Measurements from ENCODE around the gene F3.
A peak's percentile ranks its signal among the peaks of the same experiment; 100 is the strongest.
"Not testable (repeated sequence)": the region's sequence is repeated elsewhere in the genome, so short reads cannot be mapped to it uniquely, and the experiment has no call there.

The F3 gene

DNA sequence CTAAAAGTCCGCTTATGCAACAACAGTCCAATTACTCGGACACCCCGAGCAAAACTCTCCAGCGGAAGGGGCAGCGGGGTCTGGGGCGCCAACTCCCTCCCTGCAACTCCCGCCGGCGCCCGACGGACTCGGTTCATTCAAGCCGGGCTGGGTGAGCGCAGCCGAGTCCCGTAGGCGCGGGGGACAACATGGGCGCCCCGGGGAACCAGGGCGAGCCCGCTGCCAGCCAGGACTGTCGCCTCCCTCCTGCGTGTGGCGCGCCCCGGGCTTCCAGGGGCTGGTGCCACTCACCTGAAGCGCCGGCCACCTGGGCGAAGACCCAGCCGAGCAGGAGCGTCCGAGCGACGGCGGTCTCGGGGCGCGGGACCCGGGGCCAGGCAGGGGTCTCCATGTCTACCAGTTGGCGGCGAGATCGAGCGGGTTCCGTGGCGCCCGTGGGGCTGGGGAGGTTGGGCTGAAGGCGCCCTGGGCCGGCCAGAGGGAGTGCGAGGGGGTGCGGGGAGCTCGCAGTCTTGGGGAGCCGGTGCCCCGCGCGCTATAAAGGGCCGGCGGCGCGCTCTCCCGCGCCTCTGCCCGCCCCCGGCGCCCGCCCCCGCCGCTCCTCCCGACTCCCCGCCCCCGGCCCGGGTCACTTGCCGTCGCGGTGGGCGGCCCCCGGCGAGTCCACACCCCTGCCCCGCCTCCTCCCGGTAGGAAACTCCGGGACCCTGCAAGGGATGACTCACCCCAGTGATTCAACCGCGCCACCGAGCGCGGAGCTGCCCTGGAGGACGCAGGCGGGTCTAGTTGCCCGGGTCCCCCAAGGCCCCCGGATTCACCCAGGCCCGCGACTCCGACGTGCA lies at the start of gene F3:
Gene F3 (minus strand): TSS at position 514 of the 842 bp plus-strand sequence. CDS start 123 bp downstream, at position 391.
- peak; percentile 36 for DNase-seq

DNA sequence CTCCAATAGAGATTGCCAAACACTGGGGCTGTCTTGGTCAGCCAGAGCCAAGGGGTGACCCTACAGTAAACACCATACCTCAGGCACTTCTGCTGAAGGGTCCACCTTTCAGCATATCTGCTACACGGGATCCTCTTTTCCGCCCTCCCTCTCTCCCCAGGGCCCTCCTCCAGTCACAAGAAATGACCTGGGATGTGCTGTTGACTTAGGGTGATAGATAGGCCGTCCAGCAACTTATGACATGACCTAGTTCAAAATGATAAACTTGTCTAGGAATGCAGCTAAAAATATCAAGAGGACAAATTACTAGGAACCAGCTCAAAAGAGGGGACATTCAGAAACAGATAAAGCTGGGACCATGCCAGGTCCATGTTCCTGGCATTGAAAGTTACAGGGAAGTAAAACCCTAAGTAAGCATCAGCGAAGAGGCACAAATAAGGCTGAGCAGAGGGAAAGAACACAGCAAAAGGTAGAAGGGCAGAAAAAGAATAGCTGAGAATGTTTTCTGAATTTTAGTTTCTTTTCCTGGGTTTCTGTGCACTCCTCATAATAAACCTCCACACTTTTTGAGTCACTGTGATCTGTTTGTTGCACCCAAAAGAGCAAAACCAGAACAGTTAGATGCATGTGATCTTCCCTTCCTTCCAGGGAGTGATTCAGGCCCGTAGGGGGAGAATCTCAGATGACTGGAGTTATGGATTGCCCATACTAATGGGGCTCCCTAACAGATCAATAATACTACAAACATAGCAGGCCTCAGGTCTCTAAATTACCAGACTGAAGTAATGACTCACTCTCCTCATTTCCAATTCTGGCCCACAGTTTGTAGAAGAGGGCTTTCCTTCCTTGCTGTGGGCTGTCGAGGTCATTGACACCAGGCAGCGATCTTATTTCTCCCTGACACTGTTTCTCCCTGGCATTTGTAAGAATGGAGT lies 48.9 kb upstream of the F3 start:
- no peak for DNase-seq

DNA sequence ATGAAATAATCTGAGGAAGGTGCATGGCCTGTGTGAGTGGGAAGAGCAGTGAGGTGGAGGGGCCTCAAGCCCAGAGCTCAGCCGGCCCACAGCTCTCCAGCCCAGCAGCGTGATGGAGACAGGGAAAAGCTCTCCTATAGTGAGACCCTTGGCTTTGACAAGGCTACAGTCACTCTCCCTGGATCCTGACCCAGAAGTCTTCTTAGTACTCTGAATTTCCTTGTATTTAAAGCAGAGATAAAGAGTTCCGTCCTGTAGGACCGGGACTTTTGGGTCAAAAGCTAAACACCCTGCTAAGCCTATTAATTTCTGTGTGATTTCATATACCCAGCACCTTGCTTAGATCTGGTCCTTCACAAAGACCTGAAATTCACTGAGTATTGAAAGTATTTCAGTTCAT lies 48.2 kb upstream of the F3 start:
- DNase-seq = no peak

DNA sequence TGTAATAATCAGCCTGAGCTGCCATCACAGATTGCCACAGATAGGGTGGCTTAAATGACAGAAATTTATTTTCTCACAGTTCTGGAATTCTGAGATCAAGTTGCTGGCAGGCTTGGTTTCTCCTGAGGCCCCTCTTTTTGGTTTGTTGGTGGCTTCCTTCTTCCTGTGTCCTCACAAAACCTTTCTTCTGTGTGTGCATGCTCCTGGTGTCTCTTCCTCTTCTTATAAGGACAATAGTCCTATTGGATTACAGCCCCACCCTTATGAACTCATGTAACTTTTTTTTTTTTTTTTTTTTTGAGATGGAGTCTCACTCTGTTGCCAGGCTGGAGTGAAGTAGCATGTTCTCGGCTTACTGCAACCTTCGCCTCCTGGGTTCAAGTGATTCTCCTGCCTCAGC lies 41.0 kb upstream of the F3 start:
- no peak for DNase-seq

DNA sequence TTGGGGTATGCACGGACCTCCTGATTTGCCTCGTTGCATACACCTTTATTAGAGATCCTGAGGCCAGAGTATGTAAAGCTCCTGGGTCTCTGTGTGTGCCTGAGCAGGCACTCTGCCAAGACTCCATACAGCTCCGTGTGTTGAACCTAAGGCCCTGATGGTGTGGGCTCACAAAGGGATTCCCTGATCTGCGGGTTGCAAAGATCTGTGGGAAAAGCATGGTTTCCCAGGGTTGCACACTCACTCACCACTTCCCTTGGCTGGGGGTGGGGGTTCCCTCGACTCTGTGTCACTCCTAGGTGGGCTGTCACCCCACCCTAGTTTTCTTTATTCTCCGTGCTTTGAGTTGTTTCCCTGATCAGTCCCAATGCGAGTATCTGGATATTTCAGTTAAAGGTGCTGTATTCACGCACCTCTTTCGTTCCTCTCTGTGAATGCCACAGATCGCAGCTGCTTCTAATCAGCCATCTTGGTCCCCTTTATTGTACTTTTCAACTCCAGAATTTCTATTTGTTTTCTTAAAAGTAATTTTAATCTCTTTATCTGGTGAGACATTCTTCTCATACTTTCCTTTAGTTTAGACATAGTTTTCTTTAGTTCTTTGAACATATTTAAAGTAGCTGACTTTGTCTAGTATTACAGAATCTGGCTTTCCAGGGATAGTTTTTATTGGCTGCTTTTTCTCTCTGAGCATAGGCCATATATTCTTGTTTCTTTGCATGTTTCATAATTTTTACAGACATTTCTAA lies 39.0 kb upstream of the F3 start:
- no peak for DNase-seq

DNA sequence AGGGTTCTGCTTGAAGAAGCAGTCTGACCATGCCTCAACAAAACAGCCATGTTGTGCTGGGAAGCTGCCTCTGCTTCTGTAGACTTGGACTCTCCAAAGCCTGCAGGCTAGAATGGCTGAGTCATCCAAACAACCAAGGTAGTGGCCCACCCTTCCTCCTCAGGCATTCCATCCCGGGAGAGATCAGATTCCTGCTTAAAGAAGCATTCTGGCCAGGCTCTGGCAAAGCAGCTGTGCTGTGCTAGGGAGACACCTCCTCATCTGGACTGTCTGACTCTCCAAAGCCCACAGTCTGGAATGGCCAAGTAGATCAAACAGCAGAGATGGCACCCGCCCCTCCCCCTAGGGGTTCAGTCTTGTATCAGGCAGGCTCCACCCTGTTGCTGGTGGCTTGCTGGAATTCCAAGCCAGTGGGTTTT lies 38.3 kb upstream of the F3 start:
- no peak for DNase-seq

DNA sequence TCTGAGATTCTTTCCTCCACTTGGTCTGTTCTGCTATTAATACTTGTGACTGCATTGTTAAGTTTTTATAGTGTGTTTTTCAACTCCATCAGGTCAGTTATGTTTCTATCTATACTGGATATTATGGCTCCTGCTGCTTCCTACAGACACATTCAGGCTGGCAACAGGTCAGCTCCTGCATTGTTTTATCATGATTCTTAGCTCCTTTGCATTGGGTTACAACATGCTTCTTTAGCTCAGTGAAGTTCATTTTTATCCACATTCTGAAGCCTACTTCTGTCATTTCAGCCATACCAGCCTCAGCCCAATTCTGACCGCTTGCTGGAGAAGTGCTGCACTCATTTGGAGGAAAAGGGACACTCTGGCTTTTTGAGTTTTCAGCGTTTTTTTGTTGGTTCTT lies 37.3 kb upstream of the F3 start:
- DNase-seq = no peak

DNA sequence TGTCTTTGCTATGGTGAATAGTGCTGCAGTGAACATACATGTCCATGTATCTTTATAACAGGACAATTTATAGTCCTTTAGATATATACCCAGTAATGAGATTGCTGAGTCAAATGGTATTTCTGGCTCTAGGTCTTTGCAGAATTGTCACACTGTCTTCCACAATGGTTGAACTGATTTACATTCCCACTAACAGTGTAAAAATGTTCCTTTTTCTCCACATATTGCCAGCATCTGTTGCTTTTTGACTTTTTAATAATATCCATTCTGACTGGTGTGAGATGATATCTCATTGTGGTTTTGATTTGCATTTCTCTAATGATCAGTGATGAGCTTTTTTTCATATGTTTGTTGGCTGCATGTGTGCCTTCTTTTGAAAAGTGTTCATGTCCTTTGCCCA lies 32.4 kb upstream of the F3 start:
- not testable (repeated sequence) for DNase-seq

DNA sequence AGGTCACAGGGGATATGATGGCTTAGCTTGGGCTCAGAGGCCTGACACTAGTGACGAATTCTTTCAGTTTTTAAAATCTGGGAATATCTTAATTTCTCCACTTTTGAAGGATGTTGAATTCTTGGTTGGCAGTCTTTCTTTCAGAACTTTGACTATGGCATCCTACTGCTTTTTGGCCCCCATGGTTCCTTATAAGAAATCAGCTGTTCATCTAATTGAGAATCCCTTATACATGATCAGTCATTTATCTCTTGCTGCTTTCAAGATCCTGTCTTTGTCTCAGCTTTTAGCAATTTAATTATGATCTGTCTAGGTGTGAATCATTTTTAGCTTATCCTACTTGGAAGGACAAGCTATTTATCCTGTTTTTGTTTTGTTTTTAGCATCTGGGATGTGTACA lies 31.2 kb upstream of the F3 start:
- no peak for DNase-seq

DNA sequence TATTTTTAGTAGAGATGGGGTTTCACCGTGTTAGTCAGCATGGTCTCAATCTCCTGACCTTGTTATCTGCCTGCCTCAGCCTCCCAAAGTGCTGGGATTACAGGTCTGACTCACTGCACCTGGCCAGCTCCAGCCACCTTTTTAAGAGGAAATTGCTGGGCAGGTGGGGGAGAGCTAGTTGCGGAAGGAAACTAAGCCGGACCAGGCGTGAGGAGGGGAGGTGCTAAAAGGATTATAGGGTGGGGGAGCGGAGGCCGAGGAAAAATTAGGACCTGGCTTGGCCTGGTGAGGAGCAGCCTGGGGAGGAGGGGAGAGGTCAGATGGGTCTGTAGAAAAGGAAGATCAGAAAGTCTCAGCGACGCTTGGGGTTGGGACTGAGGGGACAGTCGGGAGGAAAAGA lies 29.4 kb upstream of the F3 start:
- DNase-seq = not testable (repeated sequence)

DNA sequence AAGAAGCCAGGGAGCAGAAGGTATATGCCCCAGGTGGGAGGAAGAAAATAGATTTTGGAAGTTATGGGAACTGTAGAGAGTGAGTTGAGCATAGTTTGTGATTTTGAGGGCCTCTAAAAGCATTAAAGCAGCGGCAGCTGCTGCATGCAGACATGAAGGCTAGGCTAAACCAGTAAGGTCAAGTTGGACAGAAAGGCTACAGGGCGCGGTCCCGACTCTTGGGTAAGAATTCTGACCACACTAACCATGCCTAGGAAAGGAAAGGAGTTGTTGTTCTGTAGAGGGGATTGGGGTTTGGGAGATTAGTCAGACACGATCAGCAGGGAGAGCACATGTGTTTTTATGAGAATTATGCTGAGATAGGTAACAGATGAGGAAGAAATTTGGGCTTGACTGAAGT lies 27.2 kb upstream of the F3 start:
- not testable (repeated sequence) for DNase-seq

DNA sequence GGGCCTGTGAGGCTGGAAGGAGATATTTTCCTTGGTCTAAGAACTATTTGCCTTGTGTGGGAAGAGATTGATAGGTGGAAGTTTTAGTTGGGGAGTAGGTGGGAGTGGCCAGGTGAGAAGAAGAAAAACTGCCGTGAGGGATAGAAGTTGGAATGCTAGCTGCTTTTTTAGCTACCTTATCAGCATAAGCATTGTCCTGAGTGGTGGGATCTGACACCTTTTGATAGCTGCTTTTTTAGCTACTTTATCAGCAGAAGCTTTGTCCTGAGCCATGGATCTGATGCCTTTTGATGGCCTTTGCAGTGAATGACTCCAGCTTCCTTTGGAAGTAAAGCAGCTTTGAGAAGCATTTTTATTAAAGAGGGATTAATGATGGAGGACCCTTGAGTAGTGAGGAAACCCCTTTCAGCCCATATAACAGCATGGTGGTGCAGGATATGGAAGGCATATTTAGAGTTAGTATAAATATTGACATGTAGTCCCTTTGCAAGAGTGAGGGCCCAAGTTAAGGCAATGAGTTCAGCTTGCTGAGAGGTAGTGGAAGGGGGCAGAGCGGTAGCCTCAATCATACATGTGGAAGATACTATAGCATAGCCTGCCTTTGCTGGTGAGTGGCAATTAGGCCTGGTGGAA lies 26.5 kb upstream of the F3 start:
- DNase-seq = not testable (repeated sequence)

DNA sequence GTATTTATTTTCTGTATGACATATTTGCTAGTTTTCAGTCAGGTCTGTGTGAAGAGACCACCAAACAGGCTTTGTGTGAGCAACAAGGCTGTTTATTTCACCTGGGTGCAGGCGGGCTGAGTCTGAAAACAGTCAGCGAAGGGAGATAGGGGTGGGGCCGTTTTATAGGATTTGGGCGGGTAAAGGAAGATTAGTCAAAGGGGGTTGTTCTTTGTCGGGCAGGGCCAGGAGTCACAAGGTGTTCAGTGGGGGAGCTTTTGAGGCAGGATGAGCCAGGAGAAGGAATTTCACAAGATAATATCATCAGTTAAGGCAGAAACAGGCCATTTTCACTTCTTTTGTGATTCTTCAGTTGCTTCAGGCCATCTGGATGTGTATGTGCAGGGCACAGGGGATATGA lies 24.9 kb upstream of the F3 start:
- DNase-seq = not testable (repeated sequence)

DNA sequence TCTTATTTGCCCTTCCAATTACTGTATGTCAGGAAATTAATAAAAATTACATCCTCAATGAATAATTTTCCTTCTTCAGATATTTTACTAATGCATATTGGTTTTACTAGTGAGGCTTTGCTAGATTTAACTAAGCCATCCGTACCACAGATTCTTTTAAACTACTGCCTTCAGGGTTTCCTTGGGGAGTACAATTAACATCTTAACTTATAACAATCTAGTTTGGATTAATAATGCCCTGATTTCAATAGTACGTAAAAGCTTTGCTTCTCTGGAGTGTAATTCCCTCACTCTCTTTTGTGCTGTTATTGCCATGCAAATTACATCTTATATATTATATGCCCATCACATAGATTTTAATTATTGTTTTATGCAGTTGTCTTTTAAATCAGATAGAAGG lies 24.3 kb upstream of the F3 start:
- no peak for DNase-seq

DNA sequence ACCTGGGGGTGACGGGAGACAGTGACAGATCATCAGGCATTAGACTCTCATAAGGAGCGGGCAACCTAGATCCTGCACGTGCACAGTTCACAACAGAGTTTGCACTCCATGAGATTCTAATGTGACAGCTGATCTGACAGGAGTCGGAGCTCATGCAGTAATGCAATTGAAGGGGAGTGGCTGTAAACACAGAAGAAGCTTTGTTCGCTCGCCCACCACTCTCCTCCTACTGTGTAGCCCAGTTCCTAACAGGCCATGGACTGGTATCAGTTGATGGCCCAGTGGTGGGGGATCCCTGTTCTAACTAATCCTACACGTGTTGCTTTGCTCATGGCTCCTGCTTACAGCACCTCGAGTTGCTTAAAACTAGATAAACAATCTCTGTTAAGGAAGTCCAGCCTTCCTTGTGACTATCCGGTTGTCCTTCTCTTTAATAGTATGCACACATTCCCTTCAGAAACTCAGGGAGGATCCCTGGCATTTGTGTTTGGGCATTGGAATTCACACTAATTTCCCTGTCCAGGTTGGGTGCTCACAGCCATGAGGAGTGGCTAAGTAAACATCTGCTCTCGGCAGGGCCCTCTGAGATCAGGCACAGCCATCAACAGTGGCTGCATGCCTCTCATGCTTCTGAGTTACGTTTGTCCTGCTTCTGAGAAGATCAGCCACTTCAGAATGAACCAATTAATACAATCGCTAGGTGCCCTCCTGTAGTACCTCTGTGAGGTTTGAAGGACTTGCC lies 21.1 kb upstream of the F3 start:
- DNase-seq = no peak

DNA sequence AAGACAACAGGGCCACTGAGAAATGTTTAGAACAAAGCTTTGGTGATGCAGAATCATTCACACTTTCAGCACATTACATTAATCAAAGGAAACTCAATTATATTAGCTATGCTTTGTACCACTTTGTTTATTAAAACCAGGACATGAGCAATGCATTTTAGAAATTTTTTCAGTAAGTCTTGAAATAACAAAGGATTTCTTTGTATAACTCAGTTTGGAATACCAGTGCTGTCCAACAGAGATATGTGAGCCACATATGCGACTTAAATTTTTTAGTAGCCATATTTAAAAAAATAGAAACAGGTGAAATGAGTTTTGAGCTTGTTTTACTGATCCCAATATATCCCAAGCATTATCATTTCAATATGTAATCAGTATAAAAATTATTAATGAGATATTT lies 18.8 kb upstream of the F3 start:
- no peak for DNase-seq

DNA sequence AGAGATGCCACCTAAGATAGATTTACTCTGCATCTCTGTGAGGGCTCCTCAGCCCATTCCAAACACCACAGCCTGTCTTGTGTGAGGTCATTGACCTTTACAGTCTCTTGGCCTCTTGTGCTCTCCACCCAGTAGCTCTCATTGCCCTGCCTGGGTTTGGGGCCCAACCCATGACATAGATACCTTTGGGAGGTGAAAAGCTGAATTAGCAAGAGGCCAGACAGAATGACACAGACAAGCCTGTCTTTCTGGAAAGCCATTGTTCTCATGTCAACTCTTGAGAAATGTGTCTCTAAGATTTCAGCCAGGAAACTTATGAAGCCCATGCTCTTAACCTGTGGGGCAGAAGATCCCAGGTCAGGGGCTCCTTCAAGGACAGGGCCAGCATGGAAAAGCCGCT lies 18.4 kb upstream of the F3 start:
- DNase-seq = no peak

DNA sequence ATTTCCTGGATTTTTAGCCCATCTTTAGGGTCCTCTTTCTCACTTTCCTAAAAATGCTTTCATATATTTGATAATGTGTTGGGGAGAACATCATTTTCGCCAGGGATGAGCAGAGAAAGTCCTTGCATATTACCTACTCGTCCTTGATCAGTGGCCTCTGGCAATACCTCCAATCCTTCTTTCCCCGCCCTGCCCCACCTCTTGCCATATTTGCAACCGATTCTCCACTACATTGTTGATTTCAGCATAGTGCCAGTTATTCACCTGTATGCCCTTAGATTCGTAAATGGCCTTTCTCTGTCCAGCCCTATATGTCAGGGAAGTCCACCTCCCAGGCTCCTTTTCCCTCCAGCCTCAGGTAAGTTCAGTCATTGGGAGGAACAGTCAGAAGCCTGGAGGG lies 13.5 kb upstream of the F3 start:
- no peak for DNase-seq

DNA sequence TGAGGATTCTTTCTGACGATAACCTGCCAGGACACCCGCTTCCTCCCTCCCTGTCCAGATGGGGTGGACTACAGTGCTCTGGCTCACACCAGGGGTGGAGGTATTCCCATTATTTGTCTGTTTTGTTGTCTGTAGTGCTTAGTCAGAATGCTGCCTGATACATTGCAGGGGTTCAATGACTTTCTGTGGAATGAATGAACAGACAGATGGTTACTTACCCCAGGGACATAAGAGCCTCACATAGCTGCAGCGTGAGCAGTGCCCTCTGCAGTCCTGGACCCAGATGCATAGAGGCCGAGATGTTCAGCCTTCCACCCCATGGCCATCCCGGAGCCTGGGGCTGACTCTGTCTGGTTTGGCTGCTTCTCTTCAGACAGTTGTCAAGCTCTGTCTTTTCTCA lies 13.0 kb upstream of the F3 start:
- no peak for DNase-seq

DNA sequence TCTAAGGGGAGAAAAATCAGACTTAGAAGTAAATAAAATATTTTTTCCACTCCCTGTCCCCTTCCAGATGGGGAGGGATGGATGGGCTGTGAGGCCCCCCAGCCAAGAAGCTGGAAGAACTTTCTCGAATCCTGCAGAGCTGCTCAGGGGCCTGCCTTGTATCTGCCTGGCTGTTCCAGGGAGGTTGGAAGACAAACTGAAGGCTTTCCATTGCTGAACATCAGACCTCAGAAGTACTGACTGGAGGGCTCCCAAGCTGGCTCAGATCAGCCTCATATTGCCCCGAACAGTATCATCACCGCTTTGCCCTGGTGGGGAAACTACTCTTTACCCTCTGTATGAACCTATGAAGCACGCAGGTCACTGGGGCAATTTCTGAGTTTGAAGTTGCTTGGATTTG lies 12.4 kb upstream of the F3 start:
- DNase-seq = no peak

DNA sequence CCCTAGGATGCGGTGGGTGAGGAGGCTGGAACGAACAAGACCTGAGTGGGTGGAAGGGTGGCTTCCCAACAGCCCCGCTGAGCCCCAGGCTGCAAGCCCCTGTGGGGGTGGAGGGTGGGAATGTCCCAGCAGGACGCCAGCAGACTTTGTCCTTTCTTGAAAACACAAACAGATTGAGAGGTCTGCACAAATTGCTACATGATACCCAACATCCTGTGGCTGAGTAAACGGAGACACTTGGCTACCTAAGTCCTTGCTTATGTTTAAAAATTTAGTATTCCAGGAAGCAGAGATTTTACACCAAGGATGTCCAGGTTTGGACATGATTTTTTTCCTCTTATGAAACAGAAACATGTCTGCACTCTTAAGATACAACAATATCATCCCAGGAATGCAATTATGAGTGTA lies 11.8 kb upstream of the F3 start:
- DNase-seq = no peak

DNA sequence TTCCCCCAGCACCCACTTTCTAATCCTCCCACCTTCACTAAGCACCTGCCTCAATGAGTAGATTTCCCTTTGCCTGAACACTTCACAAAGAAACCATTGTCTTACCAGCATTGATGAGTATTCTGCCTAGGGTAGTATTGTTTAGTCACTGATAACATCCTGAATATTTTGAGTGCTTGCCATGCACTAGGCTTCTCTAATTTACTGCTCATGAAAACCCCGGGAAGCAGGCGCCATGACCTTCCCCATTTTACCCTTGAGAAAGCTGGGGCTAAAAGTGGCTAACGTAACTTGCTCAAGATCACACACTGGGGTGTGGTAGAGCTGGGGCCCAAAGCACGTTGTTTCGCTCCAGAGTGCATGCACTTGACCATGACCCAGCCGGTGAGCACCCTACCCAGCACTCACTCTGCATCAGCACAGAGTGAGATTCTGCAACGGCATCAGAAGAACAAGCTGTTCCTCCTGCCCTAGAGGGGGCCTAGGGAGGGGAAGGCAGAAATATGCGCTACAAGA lies 10.6 kb upstream of the F3 start:
- DNase-seq = no peak
